HG02885 (cell line): Measurements from ENCODE around the gene LYST.
"Not testable (repeated sequence)": the region's sequence is repeated elsewhere in the genome, so short reads cannot be mapped to it uniquely, and the experiment has no call there.

Experiments
- ATAC-seq: cut with Tn5 transposase; IDR thresholded peaks from one replicate; pipeline ENCODE4 v1.9.1; 2021; ENCODE audit warnings: mild to moderate bottlenecking; ENCODE audit not compliant: unreplicated experiment, poor library complexity

The LYST gene

DNA sequence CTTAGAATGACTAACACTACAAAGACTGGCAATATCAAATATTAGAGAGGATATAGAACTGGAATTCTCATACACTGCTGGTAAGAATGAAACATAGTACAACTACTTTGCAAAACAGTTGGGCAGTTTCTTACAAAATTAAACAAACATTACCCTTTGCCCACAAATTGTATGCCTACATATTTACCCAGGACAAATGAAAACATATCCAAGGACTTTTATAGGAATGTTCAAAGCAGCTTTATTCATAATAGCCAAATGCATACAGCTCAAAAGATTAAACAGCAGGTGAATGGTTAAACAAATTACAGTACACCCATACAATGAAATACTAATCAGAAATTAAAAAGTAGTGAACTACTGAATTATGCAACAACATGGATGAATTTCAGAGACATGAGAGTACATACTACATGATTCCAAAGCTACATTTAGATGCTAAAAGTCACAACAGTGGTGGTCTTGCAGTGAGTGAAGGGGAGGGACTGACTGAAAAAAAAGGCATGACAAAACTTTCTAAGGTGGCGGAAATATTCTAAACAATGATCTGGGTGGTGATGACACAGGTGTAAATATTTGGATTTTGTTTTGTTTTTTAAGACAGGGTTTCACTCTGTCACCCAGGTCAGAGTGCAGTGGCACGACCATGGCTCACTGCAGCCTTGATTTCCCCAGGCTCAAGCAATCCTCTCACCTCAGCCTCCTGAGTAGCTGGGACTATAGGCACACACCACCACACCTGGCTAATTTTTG is 40.4 kb downstream of the LYST start:
- ATAC-seq = no peak

DNA sequence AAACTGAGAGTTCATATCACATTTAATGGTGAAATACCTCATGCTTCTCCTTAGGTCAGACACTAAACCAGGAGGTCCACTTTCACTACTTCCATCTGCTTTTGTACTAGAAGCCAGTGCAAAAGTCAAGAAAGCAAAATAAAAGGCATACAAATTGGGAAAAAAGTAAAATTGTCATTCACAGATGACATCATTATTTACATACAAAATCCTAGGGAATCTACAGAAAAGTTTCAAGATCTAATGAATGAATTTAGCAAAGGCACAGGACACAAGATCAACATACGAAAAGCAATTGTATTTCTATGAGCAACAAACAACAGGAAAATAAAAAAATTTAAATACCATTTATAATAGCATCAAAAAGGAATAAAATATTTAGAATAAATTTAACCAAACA is 41.5 kb downstream of the LYST start:
- ATAC-seq = no peak

DNA sequence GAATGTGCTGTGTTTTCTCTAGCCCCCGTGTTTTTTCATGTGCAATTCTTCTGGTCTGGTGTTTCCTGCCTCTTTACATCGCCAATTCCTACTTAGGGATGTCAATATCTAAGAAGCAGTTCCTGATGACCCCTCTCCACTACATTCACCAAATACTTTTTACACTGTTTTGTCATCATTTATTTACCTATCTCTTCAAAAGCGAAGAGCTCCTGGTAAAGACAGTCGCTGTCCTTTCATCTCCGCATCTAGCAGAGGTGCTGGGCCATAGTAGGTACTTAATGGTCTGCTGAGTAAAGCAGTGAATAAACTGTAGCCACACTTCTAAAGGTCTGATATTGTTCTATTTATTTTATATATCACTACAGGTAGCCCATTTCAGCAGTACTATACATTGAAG is 43.0 kb downstream of the LYST start:
- ATAC-seq = no peak

DNA sequence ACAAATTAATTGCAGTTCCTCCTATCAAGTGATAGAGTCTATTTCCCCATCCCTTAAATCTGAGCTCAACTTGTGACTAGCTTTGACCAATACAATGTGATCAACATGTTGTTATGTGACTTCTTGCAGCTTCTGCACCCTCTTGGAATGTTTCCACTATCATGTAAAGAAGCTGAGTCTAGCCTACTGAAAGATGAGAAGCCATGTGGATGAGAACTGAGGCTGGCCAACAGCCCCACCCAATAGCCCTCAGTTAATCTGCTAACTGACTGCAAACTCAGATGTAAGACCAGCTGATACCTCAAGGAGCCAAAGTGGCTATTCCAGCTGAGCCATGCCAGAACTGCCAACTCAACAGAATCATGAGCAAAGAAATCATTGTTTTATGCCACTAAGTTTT is 44.0 kb downstream of the LYST start:
- no peak for ATAC-seq

DNA sequence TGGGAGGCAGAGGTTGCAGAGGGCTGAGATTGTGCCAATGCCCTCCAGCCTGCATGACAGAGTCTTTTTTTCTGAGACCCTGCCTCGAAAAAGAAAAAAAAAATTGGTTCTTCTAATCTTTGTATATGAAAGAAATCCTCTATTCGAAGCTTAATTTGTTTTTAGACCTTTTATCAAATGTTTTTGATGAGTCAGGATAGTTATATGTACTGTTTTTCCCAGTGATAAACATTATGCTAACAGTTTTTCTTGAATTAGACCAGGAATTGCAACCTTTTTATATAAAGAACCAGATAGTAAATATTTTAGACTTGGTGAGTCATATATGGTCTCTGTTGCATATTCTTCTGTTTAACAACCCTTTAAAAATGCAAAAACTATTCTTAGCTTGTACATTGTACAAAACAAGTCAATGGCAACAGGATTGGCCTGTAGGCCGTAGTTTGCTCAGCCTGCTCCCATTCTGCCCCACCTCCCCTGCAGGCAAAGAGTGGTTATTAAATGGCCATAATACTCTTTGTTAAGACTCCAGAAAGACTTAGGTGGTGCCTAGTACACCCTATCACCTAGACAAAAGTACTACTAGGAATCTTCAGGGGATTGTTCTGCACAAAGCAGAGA is 45.2 kb downstream of the LYST start:
- no peak for ATAC-seq

DNA sequence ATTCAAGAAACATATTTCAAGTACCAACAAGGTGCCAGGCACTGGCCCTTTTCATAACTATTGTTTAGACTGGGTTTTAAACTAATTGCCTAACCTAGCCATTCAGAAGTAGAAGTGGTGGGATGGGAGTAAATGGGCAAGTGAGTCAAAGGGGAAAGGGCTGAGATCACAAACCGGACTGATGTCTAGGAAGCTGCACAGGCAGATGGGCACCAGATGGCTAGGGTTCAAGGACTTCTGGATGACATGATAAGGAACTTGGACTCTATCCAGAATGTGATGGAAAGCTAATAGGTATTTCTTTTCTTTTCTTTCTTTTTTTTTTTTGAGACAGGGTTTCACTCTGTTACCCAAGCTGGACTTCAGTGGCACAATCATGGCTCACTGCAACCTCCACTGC is 46.6 kb downstream of the LYST start:
- no peak for ATAC-seq

DNA sequence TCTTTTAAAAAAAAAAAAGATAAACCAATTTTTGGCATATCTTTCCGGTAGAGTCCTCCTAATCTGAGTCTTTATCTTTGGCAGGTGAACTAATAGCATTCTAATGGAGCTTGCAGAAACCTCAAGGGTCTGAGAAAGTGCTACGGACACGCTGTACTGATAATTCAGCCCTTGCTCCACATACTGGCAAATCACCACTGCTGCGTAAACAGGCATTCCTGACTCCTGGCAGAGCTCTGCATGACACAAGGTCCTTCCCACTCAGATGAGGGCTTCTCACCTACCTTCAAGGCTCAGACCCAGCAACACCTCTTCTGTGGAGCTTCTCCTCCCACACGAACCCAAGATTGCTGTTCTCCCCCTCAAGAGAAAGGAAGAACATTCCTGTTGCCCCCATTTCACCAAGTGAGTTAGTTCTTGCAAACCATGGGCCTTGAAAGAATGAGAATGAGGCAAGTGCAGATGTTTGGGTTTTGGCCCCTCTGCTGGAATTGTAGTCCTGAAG is 48.0 kb downstream of the LYST start:
- ATAC-seq = no peak

DNA sequence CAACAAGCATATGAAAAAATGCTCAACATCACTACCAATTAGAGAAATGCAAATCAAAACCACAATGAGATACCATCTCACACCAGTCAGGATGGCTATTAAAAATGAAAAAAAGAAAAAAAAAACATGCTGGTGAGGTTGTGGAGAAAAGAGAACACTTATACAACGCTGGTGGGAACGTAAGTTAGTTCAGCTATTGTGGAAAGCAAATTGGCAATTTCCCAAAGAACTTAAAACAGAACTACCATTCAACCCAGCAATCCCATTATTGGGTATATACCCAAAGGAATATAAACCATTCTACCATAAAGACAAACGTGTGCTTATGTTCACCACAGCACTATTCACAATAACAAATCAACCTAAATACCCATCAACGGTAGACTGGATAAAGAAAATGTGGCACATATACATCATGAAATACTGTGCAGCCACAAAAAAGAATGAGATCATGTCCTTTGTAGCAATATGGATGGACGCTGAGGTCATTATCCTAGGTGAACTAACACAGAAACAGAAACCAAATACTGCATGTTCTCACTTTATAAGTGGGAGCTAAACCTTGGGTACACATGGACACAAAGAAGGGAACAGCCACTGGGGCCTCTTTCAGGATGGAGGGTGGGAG is 49.5 kb downstream of the LYST start:
- ATAC-seq = no peak

DNA sequence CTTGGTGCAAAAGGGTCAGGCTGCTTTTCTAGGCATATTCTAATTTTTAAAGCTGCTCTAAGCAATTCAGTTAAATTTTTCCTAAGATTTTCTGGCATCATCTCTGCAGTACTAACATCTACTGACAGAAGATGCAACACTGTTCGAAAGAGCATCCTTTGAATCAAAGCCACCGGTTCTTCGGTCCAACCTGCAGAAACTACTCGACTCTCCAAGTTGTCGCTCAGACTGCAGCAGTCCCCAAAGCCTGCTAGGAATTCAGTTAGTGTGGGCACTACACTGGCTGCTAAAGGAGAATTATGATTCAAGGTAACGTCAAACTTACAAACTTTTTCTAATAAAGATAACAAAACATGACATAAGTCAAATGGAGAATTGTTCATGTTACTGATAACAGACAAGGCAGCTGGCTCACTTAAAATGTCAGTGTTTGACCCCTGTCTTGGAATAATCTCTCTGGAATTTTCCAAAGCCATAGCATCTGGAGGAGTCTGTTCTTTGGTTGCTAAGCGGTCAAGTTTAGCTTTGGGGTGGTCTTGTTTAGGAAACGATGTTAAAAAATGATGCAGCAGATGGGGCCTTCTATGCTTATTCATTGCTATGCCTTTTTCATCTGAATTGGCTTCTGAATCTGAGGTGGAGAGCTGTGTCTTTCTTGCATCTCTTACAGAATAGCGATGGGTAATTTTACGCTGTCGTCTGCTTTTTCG is 56.9 kb downstream of the LYST start:
- no peak for ATAC-seq

DNA sequence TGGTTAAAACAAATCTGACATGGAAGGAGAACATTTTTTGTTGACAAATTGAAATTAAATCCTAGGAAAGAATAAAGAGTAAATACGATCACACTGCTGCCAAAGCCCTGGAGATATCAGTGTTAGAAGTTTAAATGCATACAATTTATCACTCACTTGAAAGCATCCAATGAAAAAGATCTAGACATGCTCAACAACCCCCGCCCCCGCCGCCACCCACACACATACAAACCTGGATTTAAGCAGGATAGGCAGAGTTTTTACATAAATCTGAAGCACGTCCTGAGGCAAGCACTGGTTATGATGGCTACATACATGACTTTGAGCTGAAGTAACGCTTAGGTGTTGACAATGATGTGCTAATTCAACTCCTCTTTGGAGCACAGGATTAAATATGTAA is 58.5 kb downstream of the LYST start:
- no peak for ATAC-seq

DNA sequence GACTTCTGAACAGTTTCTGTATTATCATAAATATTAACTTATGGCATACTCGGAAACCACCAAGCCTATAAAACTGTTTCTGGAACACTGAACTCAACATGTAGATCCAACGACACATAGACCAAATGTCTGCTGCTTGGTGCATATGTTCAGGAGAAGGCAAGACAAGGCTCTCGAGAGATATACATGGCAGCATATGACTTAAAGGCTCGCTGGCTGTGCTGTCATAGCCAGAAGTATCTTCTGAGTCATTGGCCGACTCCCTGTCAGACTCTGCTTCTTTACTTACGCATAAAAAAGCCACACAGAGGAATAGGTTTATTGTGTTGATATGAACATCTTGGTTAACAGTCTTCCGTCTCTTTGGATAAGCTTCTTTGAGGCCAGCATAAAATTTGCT is 60.6 kb downstream of the LYST start:
- ATAC-seq = no peak

DNA sequence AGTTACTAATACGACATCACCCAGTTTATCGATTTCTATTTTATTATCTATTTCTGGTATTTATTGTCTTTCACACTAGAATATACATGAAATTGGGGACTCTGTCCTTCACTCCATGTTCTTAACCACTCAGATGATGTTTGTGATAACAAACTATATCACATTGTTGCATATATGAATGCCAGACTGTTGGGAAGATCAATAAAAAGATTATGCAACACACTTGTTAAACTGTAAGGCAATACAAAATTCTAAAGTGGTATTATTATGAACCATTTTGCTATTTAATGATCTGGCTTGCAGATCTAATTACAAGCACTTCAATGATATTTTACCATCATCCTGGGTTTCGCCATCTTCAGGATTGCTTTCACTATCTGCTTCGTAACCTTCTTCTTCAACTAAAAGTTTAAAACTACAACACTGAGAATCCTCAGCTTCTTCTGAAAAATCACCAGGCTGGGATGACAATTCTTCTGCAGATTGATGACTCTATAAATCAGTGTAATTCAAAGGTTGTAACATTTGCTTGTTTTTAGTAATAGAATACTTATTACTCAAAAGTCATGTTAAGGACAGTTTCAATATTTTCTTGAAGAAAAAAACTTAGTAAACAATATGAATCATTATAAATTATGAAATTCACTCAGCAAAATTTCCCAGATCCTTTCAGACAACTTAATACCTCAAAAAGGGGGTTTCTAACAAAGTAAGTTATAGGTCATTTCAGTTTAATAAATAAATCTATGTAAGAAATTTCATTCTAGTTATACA is 63.9 kb downstream of the LYST start:
- no peak for ATAC-seq

DNA sequence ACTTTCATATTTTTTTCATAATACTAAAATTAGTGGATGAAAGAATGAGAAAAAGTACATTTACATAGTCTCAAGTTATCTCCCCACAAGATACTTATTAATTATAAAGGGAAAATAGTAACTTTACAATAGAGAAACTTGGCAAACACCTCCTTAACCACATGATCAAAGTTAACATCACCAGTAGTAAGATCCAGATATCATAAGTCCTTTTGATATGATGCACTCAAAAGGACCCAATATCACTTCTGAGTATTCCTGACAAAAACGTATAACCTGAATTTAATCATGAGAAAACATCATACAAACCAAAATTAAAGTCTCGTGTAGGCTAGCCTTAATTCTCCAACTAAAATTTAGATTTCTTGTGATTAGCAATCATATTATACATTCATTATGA is 67.4 kb downstream of the LYST start:
- no peak for ATAC-seq

DNA sequence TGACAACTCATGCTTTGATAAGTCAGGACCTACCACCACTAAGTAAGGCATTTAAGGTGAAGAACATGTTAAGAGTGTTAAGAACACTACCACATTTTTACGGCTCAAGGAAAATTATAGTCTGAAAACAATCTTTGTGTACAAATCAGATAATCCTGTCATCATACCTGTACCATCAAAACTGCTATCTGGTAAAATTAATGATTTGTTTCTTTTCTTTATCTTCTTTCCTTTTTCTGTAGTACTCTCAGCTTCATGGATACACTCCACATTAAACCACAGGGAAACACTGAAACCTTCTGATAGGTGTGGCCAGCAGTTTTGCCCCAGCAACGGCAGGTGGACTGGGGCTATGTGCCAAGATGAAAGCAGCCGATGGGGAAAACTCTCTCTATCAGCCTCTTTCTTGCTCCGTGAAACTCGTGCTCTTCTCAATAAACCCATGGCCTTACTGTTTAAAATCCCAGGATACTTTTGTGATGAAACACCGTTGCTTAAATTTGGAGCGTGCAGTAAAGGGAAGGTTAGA is 75.1 kb downstream of the LYST start:
- no peak for ATAC-seq

DNA sequence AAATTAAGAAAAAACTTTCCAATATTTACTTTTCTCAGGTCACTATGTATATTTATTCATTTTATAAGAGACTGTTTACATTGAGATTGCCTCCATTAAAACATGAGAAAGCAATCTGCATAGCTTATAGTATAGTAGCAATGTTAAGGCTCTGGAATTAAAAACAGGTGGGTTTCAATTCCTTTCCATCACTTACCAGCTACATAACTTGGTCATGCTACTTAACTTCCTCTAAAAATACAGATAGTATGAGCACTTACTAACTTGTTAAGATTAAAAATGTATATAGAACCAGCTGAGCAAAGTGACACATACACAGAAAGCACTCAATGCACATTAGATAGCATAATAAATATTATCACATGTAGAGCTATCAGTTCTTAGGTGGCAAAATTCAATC is 76.6 kb downstream of the LYST start:
- no peak for ATAC-seq

DNA sequence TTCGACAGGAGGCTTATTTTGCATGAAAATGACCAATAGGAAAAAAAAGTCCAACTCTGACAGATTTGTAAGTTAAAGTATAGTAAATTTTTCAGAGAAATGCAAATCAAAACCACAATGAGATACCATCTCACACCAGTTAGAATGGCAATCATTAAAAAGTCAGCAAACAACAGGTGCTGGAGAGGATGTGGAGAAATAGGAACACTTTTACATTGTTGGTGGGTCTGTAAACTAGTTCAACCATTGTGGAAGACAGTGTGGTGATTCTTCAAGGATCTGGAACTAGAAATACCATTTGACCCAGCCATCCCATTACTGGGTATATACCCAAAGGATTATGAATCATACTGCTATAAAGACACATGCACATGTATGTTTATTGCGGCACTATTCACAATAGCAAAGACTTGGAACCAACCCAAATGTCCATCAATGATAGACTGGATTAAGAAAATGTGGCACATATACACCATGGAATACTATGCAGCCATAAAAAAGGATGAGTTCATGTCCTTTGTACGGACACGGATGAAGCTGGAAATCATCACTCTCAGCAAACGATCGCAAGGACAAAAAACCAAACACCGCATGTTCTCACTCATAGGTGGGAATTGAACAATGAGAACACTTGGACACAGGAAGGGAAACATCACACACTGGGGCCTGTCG is 80.3 kb downstream of the LYST start:
- not testable (repeated sequence) for ATAC-seq

DNA sequence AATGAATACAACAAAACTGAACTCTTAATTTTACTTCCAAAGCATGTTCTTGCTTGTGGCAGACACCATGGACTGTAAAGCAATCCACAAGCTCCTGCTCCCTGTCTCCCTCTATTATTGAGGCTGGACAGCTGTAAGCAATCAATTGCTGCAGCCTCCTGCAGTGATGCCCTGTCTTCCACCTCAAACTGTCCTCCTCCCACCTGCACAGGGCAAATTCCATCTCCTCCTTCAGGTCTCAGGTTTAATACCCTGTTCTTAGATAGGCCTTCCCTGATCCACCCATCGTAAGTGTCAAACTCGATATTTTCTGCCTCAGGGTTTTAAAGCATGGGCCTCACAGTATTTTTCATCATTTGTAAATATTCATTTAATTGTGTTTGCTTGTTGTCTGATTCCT is 81.8 kb downstream of the LYST start:
- ATAC-seq = no peak

DNA sequence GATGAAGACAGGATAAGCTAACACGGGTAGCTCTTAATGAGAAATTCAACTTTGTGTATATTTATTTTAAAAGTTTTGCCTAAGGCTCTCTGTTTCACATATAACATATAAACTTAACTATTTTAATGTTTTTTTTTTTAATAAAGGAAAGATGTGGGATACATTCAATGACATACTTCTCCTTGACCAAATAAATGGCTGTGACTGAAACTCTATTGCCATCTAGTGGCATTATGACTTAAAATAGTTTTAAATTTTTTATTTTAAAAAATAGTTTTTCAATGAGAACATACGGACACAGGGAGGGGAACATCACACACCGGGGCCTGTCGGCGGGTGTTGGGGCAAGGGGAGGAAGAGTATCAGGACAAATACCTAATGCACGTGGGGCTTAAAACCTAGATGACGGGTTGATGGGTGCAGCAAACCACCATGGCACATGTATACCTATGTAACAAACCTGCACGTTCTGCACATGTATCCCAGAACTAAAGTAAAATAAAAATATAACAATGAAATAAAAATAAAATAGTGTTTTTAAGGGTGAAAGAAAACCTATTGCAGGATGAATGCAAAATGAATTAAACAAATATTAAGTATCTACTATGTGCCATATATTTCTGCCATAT is 83.4 kb downstream of the LYST start:
- no peak for ATAC-seq

DNA sequence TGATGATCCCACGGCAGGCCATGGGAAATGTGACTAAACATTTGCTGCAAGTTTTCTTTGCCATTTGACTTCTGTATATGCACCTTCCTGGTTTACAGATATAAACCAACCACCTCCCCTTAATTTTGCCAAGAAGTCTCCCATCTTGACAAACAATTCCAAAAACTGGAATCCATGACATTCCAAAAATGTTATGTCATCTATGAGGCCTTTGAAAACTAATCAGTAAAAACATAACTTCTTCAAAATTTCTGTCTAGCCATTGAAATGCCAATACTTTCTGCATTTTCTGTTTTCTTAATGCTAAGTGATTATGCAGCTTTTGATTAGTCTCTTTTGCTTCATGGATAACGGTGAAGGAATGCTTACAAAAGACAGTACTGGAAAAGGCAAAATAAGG is 84.1 kb downstream of the LYST start:
- ATAC-seq = no peak
